Fibroblast of pulmonary artery (primary cell): ENCODE measurements around the gene PXMP2.

Experiments
- DNase-seq: peaks from one replicate; pipeline ENCODE4 v3.0.0-alpha.2; 2010; ENCODE audit warnings: low read depth
- H3K4me3 ChIP-seq: replicated peaks from 2 replicates; pipeline ENCODE4 v1.5.1; 2011; ENCODE audit warnings: low read depth, mild to moderate bottlenecking, control low read depth, low read length, moderate library complexity
- TF ChIP-seq, protein P1 (sequence below): IDR thresholded peaks from 2 replicates; pipeline ENCODE4 v1.5.1; 2011; ENCODE audit warnings: mild to moderate bottlenecking, control low read depth, low read length, inconsistent platforms; ENCODE audit errors: missing control alignments

Gene PXMP2

GRCh38 chr12:132653567-132654290 is 33.7 kb upstream of the PXMP2 start:
- DNase-seq, result peak; percentile 5
- TF ChIP-seq, protein P1, sequence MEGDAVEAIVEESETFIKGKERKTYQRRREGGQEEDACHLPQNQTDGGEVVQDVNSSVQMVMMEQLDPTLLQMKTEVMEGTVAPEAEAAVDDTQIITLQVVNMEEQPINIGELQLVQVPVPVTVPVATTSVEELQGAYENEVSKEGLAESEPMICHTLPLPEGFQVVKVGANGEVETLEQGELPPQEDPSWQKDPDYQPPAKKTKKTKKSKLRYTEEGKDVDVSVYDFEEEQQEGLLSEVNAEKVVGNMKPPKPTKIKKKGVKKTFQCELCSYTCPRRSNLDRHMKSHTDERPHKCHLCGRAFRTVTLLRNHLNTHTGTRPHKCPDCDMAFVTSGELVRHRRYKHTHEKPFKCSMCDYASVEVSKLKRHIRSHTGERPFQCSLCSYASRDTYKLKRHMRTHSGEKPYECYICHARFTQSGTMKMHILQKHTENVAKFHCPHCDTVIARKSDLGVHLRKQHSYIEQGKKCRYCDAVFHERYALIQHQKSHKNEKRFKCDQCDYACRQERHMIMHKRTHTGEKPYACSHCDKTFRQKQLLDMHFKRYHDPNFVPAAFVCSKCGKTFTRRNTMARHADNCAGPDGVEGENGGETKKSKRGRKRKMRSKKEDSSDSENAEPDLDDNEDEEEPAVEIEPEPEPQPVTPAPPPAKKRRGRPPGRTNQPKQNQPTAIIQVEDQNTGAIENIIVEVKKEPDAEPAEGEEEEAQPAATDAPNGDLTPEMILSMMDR, result no peak
- no peak overlapping the region for H3K4me3 ChIP-seq

DNA sequence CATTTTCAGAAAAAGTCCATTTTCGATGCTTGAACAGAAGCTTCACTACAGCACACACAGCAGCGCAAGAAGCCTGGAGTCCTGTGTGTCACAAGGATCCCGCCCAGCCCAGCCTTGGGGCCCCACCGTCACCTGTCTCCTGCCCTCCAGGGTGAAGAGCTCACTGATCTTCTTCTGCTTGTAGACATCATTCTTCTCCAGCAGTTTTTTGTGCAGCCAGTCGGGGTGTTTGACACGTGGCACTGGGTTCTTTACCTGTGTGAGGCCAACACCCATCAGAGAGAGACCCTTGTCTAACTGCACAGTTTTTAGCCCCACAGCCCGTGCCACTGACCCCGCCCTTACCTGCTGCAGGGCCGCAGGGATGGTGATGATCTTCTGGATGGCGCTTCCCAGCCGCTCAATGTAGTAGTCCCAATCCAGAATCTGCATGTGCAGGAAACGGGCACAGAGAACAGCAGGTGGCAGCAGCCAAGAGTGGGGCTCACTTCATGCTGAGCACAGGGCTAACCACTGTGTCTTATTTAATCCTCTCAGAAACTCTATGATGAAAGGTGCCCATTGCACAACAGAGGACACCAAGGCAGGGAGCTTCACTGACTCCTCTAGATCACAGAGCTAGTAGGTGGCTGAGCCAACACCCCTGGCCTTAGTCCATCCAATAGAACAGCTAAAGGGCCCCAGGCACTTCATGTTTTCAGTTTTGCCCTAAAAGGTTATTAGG is 30.2 kb upstream of the PXMP2 start:
- no peak for DNase-seq
- TF ChIP-seq, protein P1, result no peak
- H3K4me3 ChIP-seq, result no peak overlapping the region

DNA sequence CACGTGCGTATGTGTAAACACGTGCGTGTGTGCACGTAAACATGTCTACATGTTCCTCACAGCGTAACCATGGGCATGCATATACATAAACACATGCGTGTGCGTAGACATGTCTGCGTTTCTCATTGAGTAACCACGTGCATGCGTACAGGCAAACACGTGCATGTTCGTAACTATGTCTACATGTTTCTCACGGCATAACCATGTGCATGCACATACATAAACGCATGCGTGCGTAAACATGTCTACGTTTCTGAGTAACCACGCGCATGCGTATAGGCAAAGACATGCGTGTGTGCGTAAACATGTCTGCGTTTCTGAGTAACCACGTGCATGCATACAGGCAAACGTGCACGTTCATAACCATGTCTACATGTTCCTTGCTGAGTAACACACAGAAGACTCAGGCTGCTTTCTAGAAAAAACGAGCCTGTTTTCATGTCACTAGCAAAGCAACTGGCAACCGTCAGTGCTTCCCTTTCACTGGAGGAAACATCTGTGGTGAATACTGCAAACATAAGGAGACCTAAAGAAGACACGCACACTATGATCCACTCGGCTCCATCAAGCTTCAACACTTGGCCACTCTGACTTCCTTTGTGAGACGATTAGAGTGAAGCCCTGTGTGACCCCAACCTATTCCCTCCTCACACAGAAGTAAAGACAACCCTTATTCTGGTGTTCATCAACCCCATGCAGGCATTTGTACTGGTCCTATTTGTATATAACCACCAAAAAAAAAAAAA is 29.1 kb upstream of the PXMP2 start:
- no peak overlapping the region for H3K4me3 ChIP-seq
- no peak for DNase-seq
- TF ChIP-seq, protein P1, result no peak

DNA sequence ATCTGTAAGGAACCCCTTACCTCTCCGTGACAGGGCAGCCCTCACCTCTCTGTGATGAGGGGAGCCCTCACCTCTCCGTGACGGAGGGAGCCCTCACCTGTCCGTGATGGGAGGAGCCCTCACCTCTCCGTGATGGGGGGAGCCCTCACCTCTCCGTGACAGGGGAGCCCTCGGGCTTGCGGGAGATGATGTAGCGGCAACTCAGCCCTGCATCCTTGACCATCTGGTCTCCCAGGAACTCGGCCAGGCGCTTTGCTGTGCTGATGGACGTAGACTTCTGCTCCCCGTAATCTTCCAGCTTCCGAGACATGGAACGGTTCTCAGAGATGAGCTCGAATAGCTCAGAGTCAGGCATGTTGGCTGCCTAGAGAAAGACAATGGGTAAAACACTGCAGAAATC is 28.2 kb upstream of the PXMP2 start:
- TF ChIP-seq, protein P1, result no peak
- no peak for DNase-seq
- H3K4me3 ChIP-seq, result no peak overlapping the region

DNA sequence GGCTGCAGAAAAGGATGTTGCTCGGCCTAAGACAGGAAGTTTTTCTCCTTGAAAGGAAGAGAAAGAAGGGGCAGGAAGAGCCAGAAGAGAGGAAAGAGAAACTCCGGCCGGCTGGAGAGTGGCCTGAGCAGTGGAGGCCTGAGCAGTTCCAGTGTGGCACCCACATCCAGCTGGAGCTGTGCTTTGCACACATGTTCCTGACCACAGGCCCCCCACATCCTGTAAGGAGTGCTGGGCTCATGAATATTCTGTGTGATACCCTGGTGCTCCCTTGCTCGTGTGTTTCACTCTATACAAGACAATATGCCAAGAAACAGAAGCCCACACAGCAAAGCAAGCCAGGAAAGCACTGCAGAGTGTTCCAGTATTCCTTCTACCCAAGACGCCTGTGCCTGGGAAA is 27.3 kb upstream of the PXMP2 start:
- TF ChIP-seq, protein P1, result no peak
- H3K4me3 ChIP-seq, result no peak overlapping the region
- DNase-seq, result no peak

- no peak for DNase-seq
- no peak overlapping the region for H3K4me3 ChIP-seq
- TF ChIP-seq, protein P1, result no peak
Measured at GRCh38 chr12:132660996-132661395, 26.4 kb upstream of the PXMP2 start.
